Gastroesophageal sphincter (tissue), 4 donors: Measurements from ENCODE around the gene TGM6. TPM values are rescaled to one million over a fixed set of nuclear protein-coding genes. Genes with fewer than 3 reads are reported as not detected.

ENCODE experiments used
- ATAC-seq: fragments of 150-250 bp; one replicate; pipeline ENCODE4 v1.9.1; 2016; ENCODE audit warnings: mild to moderate bottlenecking, moderate library complexity
- H3K27ac ChIP-seq, 4 donors: fragments of 200-600 bp; sonication (generic) in 3 of 4; 1 replicate in 3 of 4; 2 replicates in 1 of 4; pipeline ENCODE4 v1.5.1; 2016 to 2019
- H3K27me3 ChIP-seq: fragments of 200-600 bp; sonication (generic); one replicate; pipeline ENCODE4 v1.5.1; 2019
- H3K36me3 ChIP-seq, 2 donors: fragments of 200-600 bp; sonication (generic); one replicate each; pipeline ENCODE4 v1.5.1; 2019; ENCODE audit warnings: control low read depth in 1 of 2
- H3K4me1 ChIP-seq, 3 donors: fragments of 200-600 bp; sonication (generic); 1 replicate in 2 of 3; 2 replicates in 1 of 3; pipeline ENCODE4 v1.5.1; 2016 to 2019; ENCODE audit warnings: control low read depth in 2 of 3
- H3K4me3 ChIP-seq, 2 donors: fragments of 200-600 bp; sonication (generic); one replicate each; pipeline ENCODE4 v1.5.1; 2019; ENCODE audit warnings: mild to moderate bottlenecking in 1 of 2, moderate library complexity in 1 of 2
- H3K9me3 ChIP-seq, 3 donors: fragments of 200-600 bp; sonication (generic); one replicate each; pipeline ENCODE4 v1.5.1; 2017 to 2019; ENCODE audit warnings: control low read depth in 2 of 3
- CTCF ChIP-seq, 4 experiments: fragments of 200-600 bp in 2 of 4; fragments of 450-650 bp in 2 of 4; sonication (generic) in 1 of 4; IDR thresholded peaks; one replicate each; pipeline ENCODE4 v1.5.1; 2017 to 2019; ENCODE audit warnings: antibody characterized with exemption in 4 of 4, mild to moderate bottlenecking in 2 of 4, moderate library complexity in 2 of 4
- EP300 ChIP-seq: sonication (generic); formaldehyde crosslinking; IDR thresholded peaks from one replicate; pipeline ENCODE4 v1.6.1; 2017; ENCODE audit warnings: antibody characterized with exemption, mild to moderate bottlenecking
- POLR2A ChIP-seq, 2 donors: fragments of 450-650 bp; IDR thresholded peaks; one replicate each; pipeline ENCODE4 v1.6.1; 2017; ENCODE audit warnings: antibody characterized with exemption in 2 of 2, mild to moderate bottlenecking in 2 of 2, moderate library complexity in 1 of 2
- POLR2AphosphoS5 ChIP-seq: sonication (generic); formaldehyde crosslinking; IDR thresholded peaks from one replicate; pipeline ENCODE4 v1.6.1; 2017; ENCODE audit warnings: antibody characterized with exemption
- WGBS, 2 donors: methylation state at CpG; one replicate each; pipeline ENCODE4 v1.1.5; 2018; ENCODE audit warnings: low coverage in 1 of 2; 5-methylcytosine and 5-hydroxymethylcytosine counted together
- total RNA-seq, 4 donors: library from RNA; depleted of rRNA; stranded (reverse); fragments of >200 nt; gene quantifications; one replicate each; pipeline ENCODE4 v1.1.0, GENCODE V29; 2016

The TGM6 gene
- total RNA-seq, 4 donors from 2014 or later = not detected

GRCh38 chr20:2335096-2335870 lies 45.4 kb upstream of the TGM6 start:
- 88% methylated on average over 5 of the region's 9 CpGs; no CpG with 5 or more reads in 1 of the 2 donors for WGBS, 2 donors
- Histone ChIP-seq H3K4me1 (no peaks in the 10 kb centered on the region), H3K36me3 (no peaks in the 10 kb centered on the region), H3K27ac (no peak overlapping the region), H3K9me3 (no peaks in the 10 kb centered on the region), H3K27me3 (peaks cover 19% of the 10 kb centered on the region), H3K4me3 (no peak overlapping the region)
- no peak for ATAC-seq
- TF ChIP-seq POLR2AphosphoS5 = no peak

GRCh38 chr20:2336471-2336870 lies 44.2 kb upstream of the TGM6 start:
- H3K27me3 ChIP-seq = peaks cover 29% of the 10 kb centered on the region
- ATAC-seq = no peak
- no peaks in the 10 kb centered on the region for H3K4me1 ChIP-seq
- WGBS, 2 donors = 65 to 69% methylated on average over 2 to 3 of the region's 4 CpGs
- H3K9me3 ChIP-seq = no peaks in the 10 kb centered on the region
- no peak overlapping the region for H3K4me3 ChIP-seq
- no peaks in the 10 kb centered on the region for H3K36me3 ChIP-seq
- TF ChIP-seq POLR2A (IDR thresholded peaks at IDR 0.05) (no peak), EP300 (no peak), CTCF (IDR thresholded peaks at IDR 0.05) (no peak), POLR2AphosphoS5 (no peak)
- H3K27ac ChIP-seq = no peak overlapping the region

GRCh38 chr20:2337142-2337541 lies 43.6 kb upstream of the TGM6 start:
- H3K4me1 ChIP-seq = no peaks in the 10 kb centered on the region
- 81 to 95% methylated on average over 2 to 3 of the region's 5 CpGs for WGBS, 2 donors
- H3K9me3 ChIP-seq = no peaks in the 10 kb centered on the region
- no peak for TF ChIP-seq CTCF (IDR thresholded peaks at IDR 0.05)
- no peak for TF ChIP-seq POLR2AphosphoS5
- no peak for TF ChIP-seq POLR2A (IDR thresholded peaks at IDR 0.05)
- no peak for TF ChIP-seq EP300
- H3K27ac ChIP-seq = no peak overlapping the region
- ATAC-seq = no peak
- H3K27me3 ChIP-seq = peaks cover 29% of the 10 kb centered on the region
- no peak overlapping the region for H3K4me3 ChIP-seq
- H3K36me3 ChIP-seq = no peaks in the 10 kb centered on the region

GRCh38 chr20:2338411-2339066 lies 42.2 kb upstream of the TGM6 start:
- Histone ChIP-seq H3K36me3 (no peaks in the 10 kb centered on the region), H3K27me3 (peaks cover 23% of the 10 kb centered on the region), H3K4me1 (no peaks in the 10 kb centered on the region), H3K4me3 (no peak overlapping the region), H3K9me3 (no peaks in the 10 kb centered on the region), H3K27ac (no peak overlapping the region)
- 63 to 66% methylated on average over 3 to 5 of the region's 5 CpGs for WGBS, 2 donors
- no peak for TF ChIP-seq CTCF (IDR thresholded peaks at IDR 0.05)
- TF ChIP-seq POLR2A (IDR thresholded peaks at IDR 0.05) = no peak
- no peak for TF ChIP-seq EP300
- TF ChIP-seq POLR2AphosphoS5 = no peak
- no peak for ATAC-seq

- H3K36me3 ChIP-seq = no peaks in the 10 kb centered on the region
- peaks cover 23% of the 10 kb centered on the region for H3K27me3 ChIP-seq
- ATAC-seq = no peak
- H3K27ac ChIP-seq = no peak overlapping the region
- H3K9me3 ChIP-seq = no peaks in the 10 kb centered on the region
- H3K4me1 ChIP-seq = no peaks in the 10 kb centered on the region
- WGBS, 2 donors = 90% methylated on average over 4 of the region's 11 CpGs; no CpG with 5 or more reads in 1 of the 2 donors
- H3K4me3 ChIP-seq = no peak overlapping the region
- no peak for TF ChIP-seq POLR2AphosphoS5
- TF ChIP-seq CTCF (IDR thresholded peaks at IDR 0.05) = no peak
- TF ChIP-seq POLR2A (IDR thresholded peaks at IDR 0.05) = no peak
- no peak for TF ChIP-seq EP300
Measured at GRCh38 chr20:2340136-2340535, 40.6 kb upstream of the TGM6 start.
